Activated T-helper 9 cell treated with anti-CD3 and anti-CD28 coated beads, Interleukin-2, amount 50 U/mL, for 16 hours (primary cell): ENCODE data around the gene CHTF8.

Experiments used
- DNase-seq: peaks from one replicate; pipeline ENCODE4 v3.0.0-alpha.2; 2020; ENCODE audit warnings: low read depth

The CHTF8 gene

DNA sequence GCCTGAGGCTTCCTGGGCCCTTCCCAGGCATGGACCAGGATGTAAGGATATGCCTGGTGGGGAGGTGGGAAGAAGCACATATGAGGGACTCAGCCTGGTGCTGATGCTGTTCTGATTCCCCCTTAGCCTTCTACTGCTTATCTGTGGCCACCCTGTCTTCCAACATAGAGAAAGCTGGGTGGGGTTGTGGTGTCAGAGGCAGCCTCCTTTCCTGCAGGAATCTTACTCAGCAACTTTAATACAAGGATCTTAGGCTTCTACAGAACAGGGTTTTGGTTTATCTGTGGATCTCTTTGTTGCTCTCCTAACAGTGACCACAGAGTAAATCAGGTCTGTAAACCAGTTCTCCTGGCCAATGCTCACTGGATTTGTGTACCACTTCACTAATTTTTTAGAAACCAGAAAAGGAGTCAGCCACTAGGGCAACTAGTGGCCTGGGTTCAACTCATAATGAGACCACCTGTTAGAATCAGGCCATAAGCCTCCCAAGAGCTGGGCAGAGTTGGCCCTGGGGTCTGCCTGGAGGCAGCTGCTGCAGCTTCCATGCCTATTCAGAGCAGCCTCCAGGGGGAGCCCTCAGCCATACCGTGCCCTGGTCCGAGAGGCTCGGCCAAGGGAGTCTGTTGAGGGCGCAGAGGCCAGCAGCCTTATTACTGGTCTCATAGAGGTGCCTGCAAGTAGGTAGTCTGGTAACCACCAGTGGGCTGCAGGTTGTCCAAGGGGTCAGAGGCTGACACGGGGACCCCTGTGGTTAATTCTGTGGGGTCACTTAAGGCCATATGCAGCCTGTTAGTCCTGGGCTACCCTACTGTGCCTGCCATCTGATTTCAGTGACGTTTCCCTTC, 19.9 kb downstream of the CHTF8 start:
- DNase-seq, result no peak

DNA sequence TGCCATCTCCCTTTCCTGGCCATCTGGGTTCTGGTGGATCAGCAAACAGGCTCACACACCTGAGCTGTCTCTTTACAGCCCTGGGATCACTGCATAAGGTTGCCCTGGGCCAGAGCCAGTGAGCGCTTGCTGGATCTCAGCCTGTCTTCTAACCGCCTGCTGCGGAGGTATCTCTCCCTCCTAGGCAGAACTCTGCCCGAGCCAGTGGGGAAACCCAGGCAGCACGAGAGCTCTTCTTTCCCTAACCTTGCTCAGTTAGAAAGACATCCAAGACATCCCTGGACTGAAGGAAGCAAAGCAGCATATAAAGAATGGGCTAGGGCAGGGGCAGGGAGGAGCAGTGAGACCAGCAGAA, 20.5 kb downstream of the CHTF8 start:
- no peak for DNase-seq

DNA sequence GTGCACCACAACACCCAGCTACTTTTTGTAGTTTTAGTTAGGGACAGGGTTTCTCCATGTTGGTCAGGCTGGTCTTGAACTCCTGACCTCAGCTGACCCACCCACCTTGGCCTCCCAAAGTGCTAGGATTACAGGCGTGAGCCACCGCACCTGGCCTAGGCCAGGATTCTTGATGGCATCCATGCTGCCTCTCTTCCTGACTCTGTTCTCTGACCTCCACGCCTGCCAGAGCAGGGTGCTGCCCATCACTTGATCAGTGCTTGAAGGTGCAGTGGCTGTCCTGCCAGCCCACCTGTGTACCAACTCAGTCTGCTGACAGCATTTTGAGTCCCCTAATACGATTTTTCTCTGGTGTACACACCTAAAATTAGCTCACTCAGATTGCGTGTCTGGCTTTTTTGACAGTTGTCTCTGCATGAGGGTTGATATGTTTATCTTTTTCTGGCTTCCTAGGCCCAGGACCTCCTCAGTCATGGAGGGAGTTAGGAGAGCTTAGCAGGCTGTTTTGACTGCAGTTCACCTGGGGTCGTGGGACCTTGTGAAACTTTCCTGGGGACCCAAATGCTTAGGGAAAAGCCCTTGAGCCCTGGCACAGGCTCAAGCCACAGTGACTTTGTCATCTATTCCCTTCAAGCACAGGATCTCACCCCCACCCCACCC, 21.0 kb downstream of the CHTF8 start:
- DNase-seq, result no peak

DNA sequence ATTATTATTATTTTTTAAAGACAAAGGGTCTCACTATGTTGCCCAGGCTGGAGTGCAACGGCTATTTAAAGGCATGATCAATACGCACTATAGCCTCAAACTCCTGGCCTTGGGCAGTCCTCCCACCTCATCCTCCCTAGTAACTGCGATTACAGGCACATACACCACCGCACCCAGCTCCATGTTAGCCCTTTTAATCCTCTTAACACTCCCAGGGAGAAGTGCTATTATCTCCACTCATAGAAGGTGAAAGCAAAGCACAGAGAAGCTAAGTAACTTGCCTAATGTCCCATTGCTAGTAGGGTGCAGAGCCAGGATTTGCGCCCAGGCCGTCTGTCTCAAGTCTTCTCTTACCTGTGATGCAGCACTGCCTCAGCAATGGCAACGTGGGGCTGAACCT, 22.0 kb downstream of the CHTF8 start:
- no peak for DNase-seq

DNA sequence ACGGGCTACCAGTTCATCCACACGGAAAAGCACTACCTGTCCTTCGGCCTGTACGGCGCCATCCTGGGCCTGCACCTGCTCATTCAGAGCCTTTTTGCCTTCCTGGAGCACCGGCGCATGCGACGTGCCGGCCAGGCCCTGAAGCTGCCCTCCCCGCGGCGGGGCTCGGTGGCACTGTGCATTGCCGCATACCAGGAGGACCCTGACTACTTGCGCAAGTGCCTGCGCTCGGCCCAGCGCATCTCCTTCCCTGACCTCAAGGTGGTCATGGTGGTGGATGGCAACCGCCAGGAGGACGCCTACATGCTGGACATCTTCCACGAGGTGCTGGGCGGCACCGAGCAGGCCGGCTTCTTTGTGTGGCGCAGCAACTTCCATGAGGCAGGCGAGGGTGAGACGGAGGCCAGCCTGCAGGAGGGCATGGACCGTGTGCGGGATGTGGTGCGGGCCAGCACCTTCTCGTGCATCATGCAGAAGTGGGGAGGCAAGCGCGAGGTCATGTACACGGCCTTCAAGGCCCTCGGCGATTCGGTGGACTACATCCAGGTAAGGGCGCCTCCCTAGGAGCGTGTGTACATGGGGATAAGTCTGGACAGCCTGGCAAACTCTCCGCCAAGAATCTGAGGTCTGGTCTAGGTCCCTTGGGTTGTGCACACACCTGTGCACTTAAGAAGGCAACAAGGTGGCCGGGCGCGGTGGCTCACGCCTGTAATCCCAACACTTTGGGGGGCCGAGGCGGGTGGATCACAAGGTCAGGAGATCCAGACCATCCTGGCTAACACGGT, 22.7 kb downstream of the CHTF8 start:
- DNase-seq, result no peak

DNA sequence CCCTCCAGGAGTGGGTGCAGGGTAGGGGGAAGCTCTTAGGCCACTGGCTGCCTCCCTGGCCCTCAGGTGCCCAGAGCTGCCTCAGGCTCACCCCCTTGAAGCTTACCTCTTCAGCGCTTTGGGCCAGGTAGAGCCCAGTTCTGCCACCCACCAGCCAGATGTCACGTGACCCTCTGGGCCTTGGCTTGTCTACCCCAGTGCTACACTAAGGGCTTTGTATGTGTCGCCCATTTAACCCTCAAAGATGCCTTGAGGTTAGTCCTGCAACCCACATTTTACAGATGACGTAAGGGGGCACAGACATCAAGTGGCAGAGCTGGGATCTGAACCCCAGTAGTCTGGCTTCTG, 23.5 kb downstream of the CHTF8 start:
- DNase-seq, result no peak

DNA sequence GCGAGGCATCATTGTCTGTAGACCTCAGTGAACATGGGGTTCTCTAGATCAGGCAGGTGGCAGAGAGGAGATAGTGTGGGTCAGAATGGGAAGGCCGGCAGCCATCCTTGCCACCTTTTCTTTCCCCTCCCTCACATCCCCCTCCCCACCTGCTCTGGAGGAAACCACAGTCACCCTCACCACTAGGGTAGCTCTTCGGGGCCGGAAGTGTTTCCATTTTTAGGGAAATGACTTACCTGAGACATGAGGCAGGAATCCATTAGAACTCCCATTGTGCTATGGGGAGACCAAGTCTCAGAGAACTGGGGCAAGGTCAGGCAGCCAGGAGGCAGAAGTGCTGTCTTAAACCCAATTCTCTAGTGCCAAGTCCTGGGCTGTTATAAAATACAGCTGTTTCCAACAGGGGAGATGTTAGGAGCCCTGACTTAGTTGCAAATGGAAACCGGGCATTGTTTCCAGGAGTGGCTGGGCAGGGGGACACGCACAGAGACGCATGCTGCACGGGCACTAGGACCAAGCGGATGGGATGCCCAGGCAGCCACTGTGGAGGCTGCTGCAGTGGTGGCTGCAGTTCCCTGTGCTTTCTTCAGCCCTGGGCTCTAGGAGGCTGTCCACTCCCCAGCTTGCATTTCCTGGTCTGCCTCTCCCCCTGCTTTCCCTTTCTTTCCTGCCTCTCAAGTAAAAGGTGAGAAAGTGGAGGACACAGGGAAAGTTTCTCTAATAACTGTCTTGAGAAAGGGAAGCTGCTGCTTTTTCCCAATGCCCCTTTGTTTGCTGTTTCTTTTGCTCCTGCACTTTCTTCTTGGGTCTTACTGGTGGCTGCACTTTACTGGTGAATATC, 24.1 kb downstream of the CHTF8 start:
- DNase-seq, result no peak

DNA sequence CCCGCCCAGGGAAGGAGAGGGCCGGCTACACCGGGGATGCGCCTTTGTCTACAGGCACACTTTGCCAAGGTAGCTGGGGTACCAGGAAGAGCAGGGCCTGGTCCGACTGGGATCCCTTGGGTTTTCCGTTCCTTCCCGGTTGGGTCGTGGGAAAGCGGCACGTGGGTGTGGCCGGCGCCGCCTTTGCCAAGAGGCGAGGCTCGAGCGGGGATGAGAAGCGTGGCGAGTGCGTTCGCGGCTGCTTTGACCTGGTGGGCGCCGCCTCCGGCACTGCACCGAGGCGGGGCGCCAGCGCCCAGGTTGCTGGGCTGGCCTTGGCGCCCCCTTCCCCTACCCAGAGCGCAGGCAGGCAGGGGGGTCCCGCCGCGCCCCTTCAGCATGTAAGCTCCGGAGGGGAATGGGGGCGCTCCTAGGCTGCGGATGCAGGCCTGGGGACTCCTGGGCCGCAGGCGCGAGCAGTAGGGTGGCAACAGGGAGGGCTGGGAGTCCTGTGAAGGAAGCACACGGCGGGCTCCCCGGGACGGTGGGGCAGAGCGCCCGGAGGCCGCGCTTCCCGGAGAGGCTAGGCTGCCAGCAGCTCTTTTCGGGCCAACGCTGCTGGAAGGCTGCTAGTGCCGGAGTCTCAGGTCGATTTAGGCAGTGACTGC, 24.9 kb downstream of the CHTF8 start:
- no peak for DNase-seq

DNA sequence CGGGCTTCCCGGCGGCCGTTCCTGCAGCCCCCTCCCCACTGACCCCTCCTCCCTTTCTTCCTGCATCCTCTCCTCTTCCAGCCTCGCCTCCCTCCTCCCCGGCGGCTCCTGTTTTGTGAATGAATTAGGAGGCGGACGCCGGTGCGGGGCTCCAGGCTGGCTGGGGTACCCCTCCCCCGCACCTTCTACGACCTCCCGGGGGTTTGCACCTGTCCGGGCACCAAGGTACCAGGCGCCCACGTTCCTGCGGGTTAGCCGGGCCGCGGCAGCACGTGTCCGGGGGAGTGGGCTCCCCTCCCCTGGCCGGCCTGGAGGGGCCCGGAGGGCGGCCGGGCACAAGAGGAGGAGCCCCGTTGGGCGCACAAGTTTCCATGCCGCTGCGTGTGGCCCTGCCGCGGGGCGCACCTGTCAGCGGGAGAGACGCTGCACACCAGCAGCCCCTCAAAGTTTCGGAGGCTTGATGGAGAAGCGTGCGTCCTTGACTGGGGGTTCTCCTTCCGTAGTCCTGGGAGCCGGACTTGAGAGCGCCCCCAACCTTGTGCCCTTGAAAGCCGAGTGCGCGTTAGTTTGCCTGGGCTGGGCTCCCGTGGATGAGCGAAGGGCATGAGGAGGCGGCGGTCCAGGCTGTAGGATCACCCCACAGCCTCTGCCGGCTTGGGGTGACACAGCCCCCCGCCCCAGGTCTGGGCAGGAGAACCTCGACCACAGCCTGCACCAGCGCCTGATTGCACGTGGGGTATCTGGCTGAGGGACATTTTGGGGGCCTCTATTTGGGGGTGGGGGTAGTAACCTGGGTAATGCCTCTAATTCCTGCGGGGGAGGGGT, 25.7 kb downstream of the CHTF8 start:
- DNase-seq, result no peak

DNA sequence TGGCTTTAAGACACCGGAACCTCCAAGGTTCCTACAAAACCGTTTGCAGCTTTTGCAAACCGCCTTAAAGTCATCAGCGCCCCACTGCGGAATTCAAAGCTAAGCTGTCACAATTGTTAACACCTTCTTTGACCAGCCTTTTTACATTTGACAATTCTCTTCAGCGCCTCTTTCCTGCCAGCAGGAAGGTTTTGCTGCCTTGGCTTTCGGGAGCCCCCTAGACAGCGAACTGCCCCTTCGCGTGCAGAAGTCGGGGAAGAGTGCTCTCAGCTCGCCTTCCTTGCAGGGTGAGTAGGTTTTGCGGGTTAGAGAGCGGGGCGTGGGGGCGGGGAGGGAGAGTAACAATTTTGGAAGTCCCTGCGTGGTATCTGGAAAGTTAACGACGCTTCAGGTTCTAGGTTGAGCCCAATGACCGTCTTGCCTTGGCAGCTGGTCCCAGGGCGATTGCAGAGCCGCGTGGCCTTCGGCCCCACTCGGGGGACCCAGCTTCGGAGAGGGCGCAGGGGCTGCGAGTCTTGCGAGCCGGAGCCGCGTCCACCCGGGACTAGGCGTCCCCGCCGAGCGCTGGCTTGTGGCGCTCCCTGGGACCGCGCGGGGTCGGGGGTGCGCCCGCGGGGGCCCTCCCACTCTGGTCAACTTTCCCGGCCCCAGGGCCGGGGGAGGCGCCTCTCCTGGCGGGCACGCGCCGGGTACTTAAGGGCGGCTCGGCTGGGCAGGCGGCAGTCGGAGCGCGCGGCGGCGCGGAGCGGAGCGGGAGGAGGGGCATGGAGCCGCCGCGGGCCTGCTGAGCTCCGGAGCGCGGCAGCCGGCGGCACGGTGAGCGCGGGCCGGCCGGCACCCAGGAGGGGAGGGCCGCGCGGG, 26.7 kb downstream of the CHTF8 start, which contains the start of gene HAS3:
TSS of gene HAS3 (plus strand) at position 153 of the 861 bp plus-strand sequence. CDS start 3,743 bp downstream, outside the sequence.
- DNase-seq, result no peak

DNA sequence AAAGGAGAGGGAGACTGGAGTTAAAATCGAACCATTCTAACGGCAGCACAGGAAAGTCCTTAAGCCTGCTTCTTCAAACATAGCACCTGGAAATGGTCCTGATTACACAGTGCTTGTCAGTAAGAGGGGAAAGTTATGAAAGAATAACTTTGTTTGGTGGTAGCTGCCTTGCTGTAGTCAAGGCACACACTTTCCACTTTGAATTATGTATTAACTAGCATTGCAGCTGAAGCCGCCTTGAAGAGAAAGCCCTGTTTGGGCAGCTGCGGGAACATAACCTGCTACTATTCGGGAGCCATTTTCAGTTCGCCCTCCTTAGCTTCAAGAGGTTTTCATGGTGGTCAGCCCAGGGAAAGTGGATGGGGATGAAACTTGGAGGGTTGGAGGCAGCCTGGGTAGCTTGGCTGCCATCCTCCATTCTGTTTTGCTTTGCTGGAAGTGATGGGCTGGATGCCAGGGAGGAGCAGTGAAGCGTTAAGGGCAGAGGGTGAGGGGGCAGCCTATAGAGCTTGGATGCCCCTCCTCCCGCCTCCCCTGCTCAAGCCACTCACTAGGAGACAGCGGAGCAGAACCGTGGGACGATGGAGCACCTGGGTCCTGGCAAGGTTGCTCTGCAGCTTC, 32.2 kb downstream of the CHTF8 start:
- DNase-seq, result no peak

DNA sequence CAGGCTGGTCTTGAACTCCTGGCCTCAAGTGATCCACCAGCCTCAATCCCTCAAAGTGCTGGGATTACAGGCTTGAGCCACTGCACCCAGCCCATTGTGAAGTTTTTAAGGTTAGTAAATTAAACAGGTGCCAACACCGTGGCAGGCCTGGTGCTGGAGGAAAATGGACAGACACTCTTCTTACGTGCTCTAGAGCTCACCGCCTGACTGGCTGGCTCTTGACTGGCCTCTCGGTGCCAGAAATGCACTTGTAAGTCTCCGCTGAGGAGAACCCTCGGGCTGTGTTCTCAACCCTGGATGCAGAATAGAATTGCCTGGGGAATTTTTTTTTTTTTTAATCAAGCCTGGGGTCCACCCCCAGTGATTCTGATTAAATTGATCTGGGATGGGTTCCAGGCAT, 37.2 kb downstream of the CHTF8 start:
- DNase-seq, result no peak

DNA sequence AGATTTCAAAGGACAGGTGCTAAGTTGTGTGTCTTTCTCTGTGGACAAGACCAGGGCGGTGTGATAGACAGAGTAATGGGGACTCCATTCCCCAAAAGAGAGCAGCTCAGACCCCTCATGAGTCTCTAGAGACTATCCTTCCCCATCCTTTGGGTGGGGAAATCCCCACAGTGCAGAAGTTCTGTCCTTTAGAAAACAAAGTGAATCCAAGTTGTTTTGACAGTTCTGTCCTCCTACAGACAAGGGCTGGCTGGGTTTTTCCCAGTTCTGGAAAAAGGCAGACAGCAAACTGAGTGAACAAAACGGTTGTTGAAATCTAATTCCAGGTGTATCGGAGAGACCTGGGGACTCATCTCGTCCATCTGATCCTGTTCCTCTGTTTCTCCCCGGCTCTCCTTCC, 37.9 kb downstream of the CHTF8 start:
- DNase-seq, result no peak

DNA sequence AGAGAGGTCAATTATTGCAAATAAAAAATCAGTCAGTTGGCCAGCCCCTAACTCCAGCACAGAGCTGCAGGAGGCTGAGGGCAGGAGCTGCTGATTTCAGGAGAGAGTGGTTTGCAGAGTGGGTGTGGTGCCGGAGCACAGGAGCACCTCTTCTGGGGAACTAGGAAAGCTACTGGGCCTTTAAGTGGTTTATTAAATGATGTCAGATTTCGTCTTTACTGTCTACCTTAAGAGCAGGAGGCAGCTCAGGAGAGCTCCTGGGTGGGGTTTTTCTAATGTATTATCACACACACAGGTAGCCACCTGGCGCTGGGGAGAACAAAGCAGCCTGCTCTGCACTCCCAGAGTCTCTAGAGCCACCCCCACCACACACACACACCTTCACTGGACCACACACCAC, 38.4 kb downstream of the CHTF8 start:
- DNase-seq, result no peak

DNA sequence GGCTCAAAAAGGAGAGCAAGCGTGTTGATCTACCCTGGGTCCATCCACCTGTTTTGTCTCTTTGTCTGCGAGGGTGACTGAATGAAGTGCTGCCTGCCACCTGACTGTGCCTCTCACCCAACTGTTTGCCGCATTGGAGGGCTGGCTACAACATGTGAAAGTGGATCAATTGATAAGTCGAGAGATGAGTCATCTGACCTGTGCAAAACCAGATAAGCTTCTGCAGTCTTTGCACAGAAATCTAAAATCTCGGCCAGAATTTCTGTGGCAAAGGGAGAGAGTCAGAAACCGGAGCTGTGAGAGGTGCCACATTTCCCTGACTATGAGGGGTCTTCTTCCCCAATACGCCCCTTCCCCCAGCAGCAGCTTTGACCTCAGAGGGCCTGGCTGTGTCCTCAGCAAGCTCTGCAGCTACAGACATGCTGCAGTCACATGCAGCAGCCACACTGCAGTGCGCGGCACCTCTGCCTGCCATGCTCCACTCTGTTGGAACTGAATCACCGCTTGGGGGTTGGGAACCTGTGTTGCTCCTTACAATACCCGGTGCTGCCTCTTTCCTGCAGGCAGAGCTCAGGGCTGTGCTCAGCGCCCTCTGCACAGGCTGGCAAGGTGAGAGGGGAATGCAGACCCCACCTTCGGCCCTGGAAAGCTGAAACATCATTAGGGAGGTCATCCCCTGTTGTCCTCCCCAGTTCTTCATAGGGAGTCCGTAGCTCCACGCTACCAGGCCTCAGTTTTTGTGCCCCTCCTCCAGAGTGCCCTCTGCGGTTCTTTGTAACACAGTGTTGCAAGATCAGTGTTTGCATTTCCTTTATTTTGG, 43.1 kb downstream of the CHTF8 start:
- no peak for DNase-seq

DNA sequence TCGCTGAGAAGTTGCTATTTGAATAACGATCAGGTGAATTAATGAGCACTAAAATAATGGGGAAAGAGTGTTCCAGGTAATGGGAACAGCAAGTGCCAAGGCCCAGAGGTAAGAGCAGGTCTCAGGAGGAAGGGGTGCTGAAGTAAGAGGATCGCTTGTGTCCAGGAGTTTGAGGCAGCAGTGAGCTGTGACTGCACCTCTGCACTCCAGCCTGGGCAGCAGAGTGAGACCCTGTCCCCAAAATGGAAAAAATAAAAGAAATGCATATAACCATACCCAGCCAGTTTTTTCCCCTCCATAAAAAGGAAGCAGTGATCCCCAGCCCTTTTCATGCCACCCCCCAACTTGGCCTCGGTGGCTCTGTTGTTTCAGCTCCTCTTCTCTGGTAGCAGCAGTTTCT, 43.7 kb downstream of the CHTF8 start:
- DNase-seq, result no peak

DNA sequence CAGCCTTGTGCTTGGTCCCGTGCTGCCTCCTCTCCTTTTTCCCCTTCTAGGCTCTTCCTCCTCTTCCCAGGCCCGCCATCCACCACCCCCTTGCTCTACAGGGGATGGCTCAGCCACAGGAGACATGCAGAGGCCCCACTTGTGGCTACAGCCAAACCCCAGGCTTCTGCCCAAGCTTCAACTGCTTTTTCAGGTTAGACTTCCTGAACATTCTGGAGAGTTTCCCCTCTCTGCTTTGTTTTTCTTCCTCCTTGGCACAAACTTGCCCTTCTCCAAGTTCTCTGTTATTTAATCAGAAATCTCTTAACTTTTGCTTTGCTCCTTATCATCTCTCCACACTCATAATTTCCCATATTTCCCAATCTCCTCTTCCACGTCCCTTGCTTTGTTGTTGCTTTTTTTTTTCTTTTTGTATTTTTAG, 45.2 kb downstream of the CHTF8 start:
- no peak for DNase-seq

DNA sequence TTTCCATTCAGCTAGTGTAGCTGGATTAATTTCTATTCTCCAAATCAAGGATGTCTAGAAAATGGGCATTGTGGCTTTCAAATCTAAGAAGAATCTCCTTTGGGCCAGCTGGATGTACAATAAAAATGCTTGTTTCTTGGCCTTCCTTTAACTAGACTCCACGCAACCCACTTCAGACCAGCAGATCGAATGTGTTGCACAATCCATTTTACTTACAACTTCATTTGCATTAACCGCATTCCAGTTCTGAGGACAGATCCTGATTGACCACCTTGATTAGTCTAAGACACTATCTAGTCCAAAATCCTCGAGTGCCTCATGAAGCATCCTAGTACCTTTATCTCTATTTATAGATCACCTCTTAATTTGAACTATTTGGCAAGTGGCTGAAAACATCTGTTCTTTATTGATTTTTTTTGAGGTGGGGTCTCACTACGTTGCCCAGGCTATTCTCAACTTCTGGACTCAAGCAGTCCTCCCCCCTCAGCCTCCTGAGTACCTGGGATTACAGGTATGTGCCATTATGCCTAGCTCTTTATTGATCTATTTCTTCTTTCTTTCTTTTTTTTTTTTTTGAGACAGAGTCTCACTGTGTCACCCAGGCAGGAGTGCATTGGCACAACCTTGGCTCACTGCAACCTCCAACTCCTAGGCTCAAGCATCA, 47.2 kb downstream of the CHTF8 start:
- DNase-seq, result no peak
